NCI-H2029 (cell line): Measurements from ENCODE around the gene ALG1L2.
"Not testable (repeated sequence)": the region's sequence is repeated elsewhere in the genome, so short reads cannot be mapped to it uniquely, and the experiment has no call there.

Source experiments
- DNase-seq: peaks from one replicate; lab custom pipeline; 2025; lab: John Stamatoyannopoulos, UW

ALG1L2 gene

DNA sequence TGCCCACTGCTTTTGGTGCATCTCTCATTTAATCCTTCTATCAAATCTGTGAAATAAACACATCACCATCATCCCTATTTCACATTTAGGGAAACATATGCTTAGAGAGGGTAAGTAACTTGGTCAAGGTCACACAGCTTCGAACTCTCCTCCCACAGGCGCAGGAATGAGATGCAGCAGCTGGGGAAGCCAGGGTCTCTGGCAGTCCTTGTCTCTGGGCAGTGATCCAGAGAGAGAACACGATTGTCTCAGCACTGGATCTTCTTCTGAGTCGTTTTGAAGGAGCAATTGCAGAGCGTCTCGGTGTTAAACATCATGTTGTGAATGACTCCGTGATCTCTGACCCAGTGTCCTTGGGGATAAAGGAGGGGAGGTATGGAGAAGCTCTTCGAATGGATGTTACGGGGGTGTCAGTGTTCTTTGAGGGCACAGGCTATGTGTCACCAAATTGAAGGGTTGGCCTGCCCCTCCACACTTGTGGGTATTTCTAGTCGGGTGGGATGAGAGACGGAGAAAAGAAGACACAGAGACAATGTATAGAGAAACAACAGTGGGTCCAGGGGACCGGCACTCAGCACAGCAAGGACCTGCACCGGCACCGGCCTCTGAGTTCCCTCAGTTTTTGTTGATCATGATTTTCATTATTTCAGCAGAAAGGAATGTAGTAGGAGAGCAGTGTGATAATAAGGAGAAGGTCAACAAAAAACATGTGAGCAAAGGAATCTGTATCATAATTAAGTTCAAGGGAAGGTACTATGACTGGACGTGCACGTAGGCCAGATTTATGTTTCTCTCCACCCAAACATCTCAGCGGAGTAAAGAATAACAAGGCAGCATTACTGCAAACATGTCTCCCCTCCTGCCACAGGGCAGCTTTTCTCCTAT lies 41.5 kb downstream of the ALG1L2 start:
- DNase-seq: not testable (repeated sequence)

DNA sequence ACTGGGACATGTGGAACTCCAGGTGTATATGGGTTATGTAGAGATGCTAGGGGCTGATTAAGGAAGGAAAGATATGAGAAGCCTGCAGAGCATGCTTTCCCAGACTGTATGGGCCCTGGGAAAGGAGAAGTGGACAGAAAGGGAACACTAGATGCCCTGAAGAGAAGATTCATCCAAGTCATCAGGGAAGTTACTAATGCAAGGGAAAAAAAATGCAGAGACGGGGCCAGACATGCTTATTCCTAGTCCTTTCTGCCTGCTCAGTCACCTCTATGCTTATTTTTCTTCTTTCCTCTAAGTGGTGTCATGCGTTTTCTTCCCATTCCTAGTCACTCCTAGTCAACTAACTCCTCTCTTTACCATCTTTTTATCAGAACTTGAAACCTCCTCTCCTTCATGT lies 43.8 kb downstream of the ALG1L2 start:
- DNase-seq: not testable (repeated sequence)

DNA sequence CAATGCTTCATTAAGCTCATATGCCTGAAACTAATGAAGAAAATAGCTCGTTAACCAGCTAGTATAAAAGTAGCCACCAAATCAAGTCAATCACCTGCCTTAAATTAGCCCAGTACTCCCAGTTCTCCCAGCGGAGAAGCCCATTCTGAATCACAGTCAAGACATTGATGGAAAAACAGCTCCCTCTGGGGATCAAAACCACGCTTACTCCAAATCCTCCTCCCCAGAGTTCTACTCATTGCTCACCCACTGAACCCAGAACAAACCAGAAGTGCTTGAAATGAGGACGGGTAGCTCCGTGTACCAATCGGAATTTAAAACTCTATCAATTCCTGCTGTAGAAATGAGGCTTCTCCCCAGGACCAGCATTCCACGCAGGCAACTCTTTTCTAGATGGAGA lies 54.7 kb downstream of the ALG1L2 start:
- not testable (repeated sequence) for DNase-seq

- not testable (repeated sequence) for DNase-seq
Observed at GRCh38 chr3:130137685-130138084, 56.1 kb downstream of the ALG1L2 start.

DNA sequence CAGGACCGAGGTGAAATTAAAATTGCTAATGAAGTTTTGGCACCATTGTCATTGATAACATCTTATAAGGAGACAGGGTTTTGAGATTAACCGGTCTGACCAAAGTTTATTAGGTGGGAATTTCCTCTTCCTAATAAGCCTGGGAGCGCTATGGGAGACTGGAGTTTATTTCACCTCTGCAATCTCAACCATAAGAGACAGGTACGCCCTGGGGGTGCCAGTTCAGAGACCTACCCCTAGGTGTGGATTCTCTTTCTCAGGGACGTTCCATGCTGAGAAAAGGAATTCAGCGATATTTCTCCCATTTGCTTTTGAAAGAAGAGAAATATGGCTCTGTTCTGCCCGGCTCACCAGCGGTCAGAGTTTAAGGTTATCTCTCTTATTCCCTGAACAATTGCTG lies 57.4 kb downstream of the ALG1L2 start:
- DNase-seq: not testable (repeated sequence)

GRCh38 chr3:130140756-130141155 lies 59.1 kb downstream of the ALG1L2 start:
- DNase-seq: not testable (repeated sequence)

DNA sequence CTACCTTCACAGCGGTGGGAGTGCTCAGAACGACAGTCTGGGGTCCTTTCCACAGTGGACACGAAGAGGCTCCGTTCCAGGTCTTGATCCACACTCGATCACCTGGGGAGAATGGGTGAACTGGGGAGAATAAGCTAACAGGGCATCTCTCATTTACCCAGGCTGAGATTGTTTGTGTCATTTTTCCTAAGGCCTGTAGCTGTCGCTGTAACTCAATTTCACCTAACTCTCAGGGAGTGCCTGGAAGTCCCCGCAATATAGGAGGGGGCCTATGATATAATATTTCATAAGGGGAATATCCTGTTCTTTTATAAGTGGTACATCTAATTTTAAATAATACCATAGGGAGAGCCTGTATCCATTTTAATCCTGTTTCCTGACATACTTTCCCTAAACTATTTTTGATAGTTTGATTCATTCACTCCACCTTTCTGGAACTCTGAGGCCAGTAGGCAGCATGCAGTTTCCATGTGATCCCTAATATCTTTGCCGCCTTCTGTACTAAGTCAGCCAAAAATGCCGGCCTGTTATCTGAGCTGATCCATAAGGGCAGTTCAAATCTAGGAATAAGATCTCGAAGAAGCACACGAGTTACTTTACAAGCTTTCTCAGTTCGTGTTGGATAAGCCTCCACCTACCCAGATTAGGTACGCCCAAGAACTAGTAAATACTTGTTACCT lies 62.2 kb downstream of the ALG1L2 start:
- not testable (repeated sequence) for DNase-seq

DNA sequence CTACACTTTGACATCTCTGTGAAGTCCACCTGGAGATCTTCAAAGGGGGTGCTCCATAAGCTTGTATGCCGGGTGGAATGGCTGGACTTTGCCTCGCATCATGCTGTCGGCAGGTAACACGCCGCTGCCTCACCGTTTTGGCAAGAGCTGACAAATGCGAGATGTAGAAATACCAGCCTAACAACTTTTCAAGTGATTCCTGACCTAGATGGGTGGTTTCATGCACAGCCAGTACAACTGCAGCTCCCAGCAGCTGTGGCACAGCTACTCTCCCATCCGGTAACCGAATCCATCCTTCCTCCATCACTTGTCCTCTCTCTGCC lies 62.7 kb downstream of the ALG1L2 start:
- not testable (repeated sequence) for DNase-seq

GRCh38 chr3:130145456-130145855 lies 63.8 kb downstream of the ALG1L2 start:
- not testable (repeated sequence) for DNase-seq

- DNase-seq: not testable (repeated sequence)
Observed at GRCh38 chr3:130146465-130146864, 64.8 kb downstream of the ALG1L2 start.
